GM12878 (cell line): ENCODE results near the gene C16orf74.

Experiments
- CTCF ChIP-seq, 3 experiments: IDR thresholded peaks in 2 of 3; conservative IDR thresholded peaks in 1 of 3; 2 replicates each; pipeline ENCODE4 v1.5.1; 2011; ENCODE audit warnings: low read depth in 3 of 3, low read length in 3 of 3, mild to moderate bottlenecking in 3 of 3, control low read depth in 2 of 3, moderate library complexity in 2 of 3, inconsistent platforms in 1 of 3, mixed read lengths in 1 of 3; ENCODE audit not compliant: control insufficient read depth in 2 of 3, insufficient read depth in 1 of 3; ENCODE audit errors: extremely low read depth in 1 of 3
- HDAC6 ChIP-seq: fragments of 200-600 bp; sonication (generic); IDR thresholded peaks from one replicate; pipeline ENCODE4 v1.8.0; 2017; ENCODE audit warnings: antibody characterized with exemption; ENCODE audit not compliant: unreplicated experiment
- POLR2A ChIP-seq: IDR thresholded peaks from 2 replicates; pipeline ENCODE4 v1.6.1; 2011; ENCODE audit warnings: low read depth, mild to moderate bottlenecking, low read length
- SIX5 ChIP-seq: IDR thresholded peaks from 2 replicates; pipeline ENCODE4 v1.6.1; 2011; ENCODE audit warnings: mild to moderate bottlenecking, low read depth, low read length, moderate library complexity; ENCODE audit not compliant: severe bottlenecking
- SUZ12 ChIP-seq: fragments of 200-600 bp; sonication (generic); IDR thresholded peaks from one replicate; pipeline ENCODE4 v1.6.1; 2018; ENCODE audit warnings: antibody characterized with exemption, mild to moderate bottlenecking; ENCODE audit not compliant: unreplicated experiment

GRCh38 chr16:85670840-85671239 is 80.1 kb downstream of the C16orf74 start:
- TF ChIP-seq POLR2A (no peak), HDAC6 (no peak), SIX5 (no peak), CTCF (IDR thresholded peaks at IDR 0.05 in 2 of 3, conservative IDR thresholded peaks at IDR 0.05 in 1 of 3; ENCODE audit: control insufficient read depth in 2 of 3, extremely low read depth in 1 of 3, insufficient read depth in 1 of 3, low read depth in 3 of 3, low read length in 3 of 3) (no peak), SUZ12 (no peak)
